ENCODE results near the gene OR2V1.
"Not testable (repeated sequence)": the region's sequence is repeated elsewhere in the genome, so short reads cannot be mapped to it uniquely, and the experiment has no call there.

- TF ChIP-seq CTCF (conservative IDR thresholded peaks at IDR 0.05; ENCODE audit: low read depth in 2 of 2); EZH2 (IDR thresholded peaks at IDR 0.05; ENCODE audit: low read depth, unreplicated experiment): not testable (repeated sequence)
These were observed 888 bp downstream of the OR2V1 start for GRCh38 chr5:181130081-181130480.
